GM19239 (cell line): ENCODE results near the gene GAK.

Source experiments
- DNase-seq: peaks from one replicate; pipeline ENCODE4 v3.0.0; 2011; ENCODE audit warnings: low spot score; ENCODE audit not compliant: insufficient read length
- FAIRE-seq: peaks from 2 replicates; lab custom pipeline; 2011; peaks lifted over from hg19 to GRCh38; lab: Jason Lieb, UNC

GAK gene

DNA sequence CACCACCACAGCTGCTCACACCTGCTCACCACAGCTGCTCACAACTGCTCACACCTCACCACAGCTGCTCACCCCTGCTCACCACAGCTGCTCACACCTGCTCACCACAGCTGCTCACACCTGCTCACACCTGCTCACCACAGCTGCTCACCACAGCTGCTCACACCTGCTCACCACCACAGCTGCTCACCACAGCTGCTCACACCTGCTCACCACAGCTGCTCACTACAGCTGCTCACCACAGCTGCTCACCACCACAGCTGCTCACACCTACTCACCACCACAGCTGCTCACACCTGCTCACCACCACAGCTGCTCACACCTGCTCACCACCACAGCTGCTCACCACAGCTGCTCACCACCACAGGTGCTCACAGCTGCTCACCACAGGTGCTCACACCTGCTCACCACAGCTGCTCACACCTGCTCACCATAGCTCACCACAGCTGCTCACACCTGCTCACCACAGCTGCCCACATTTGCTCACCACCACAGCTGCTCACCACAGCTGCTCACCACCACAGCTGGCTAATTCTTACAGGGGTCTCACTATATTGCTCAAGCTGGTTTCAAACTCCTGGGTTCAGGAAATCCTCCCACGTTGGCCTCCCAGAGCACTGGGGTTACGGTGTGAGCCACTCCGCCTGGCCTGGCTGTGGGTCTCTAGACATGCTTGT lies 75.8 kb downstream of the GAK start:
- FAIRE-seq: no peak
- DNase-seq: no peak

DNA sequence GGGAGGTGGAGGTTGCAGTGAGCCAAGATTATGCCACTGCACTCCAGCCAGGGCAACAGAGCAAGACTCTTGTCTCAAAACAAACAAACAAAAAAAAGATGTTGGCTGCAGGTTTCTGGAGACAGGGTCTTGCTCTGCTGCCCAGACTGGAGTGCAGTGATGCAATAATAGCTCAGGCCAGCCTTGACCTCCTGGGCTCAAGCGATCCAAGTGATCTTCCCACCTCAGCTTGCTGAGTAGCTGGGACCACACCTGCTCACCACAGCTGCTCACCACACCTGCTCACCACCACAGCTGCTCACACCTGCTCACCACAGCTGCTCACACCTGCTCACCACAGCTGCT lies 76.3 kb downstream of the GAK start:
- DNase-seq (no peak), FAIRE-seq (no peak)

DNA sequence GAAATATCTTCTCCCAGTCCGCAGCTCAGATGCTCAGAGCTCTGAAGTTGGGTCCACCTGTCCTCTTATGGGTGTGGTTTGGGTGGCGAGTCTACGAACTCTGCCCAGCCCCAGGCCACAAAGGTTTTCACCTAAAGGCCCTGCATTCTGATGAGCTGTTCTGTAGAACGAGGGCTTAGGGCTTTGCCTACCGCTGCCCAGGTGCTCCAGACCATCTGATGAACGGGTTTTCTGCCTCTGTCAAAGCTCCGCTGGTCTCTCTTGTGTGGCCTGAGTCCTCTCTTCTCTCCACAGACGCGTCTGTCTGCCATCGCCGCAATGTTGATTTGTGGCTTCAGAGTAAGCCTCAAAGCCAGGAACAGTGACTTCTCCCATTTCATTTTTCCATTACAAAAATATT lies 77.8 kb downstream of the GAK start:
- no peak for DNase-seq
- FAIRE-seq: no peak

DNA sequence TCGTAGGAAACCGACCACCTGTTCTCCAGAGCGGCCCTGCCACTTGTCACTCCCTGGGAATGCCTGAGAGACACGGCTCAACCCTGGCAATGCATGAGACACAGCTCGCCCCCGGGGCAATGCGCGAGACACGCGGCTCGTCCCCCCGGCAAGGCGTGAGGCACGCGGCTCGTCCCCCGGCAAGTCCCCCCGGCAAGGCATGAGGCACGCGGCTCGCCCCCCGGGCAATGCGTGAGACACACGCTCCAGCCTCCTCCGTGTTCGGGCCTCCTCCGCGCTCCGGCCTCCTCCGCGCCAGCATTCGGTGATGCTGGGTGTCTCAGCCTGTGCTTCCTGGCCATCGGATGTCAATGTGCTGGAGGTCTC lies 78.7 kb downstream of the GAK start:
- DNase-seq (no peak), FAIRE-seq (no peak)

DNA sequence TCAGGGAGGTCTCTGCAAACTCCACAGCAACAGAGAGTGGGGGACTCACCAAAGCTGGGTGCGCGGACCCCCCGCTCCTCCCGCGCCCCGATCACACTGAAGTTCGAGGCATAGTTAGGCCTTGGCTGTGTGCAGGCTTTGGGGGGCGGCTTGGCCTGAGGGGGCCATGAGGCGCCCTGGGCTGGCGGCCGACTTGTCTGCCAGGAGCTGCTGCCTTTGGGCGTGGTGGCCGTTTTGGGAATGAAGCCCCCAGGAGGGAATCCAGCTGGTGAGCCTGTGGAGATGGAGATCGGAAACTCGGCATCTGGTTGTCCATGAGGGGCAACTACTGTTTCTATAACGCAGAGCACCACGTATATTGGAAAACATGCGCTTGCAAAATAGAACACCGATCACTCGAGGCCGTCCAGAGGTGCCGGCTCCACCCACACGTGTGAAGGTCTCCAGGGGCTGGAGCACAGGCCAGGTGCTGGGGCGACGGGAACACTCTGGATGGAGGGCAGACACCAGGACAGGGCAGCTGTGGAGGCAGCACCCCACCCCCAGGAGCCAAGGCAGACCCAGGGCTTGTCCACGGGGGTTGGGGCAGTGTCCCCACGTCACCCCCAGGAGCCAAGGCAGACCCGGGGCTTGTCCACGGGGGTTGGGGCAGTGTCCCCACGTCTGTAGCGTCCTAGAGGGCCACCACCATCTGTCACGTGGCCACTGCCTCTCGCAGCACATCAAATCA lies 80.2 kb downstream of the GAK start:
- DNase-seq (no peak), FAIRE-seq (no peak)

DNA sequence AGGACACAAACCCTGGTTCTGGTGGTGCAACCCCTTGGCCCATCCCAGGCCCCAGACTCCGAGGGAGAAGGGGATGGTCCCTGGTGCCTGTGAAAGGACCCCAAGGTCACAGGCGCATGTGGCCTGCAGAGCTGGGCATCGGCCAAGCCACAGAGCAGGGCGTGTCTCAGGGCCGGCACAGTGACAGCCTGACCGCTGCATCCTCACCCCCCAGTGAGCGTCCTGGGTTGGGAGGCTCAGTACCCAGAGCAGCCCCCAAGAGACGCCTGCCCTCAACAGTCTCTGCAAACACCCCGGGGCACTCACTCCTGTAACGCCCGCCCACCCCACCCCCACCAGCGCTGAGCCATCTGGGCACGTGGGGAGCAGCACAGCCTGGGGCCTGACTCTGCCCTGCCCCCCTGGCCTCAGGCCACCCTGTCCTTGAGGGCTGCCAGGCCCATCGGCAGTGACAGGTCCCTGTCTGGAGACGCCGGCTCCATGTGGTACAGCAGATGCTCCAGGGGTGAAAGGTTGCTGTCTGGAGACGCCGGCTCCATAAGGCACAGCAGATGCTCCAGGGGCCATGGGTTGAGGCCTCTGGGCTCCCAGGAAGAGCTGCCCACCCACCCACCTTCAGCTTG lies 81.7 kb downstream of the GAK start:
- no peak for DNase-seq
- FAIRE-seq: no peak

DNA sequence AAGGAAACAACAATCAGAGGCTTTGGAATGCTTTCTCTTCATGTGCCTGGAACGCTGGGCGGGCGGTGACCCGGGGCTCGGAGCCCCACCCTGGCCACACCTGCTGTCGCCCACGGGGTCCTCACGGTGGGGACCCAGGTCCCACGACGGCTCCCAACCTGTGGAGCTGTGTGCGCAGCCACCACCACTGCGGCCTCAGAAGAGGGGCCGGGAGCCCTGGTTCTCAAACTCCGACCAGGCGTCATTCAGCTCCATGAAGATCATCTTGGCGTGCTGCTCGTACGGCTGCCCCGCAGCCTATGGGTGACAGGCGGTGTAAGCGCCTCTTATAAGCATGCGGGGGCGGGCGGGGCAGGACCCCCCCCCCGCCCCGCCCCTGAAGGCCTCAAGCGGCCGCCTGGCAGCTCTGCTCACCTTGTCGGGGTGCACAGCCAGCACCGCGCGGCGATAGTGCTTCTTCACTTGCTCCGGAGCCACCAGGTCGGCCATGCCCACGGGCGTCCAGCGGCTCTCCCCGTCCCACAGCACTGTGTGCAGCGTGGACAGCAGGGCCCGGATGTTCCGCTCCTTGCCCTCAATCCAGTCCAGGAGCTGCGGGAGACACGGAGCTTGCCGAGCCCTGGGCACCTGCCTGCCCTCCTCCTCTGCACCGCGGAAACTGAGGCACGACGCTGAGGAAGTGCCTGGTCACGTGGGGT lies 82.5 kb downstream of the GAK start:
- no peak for DNase-seq

DNA sequence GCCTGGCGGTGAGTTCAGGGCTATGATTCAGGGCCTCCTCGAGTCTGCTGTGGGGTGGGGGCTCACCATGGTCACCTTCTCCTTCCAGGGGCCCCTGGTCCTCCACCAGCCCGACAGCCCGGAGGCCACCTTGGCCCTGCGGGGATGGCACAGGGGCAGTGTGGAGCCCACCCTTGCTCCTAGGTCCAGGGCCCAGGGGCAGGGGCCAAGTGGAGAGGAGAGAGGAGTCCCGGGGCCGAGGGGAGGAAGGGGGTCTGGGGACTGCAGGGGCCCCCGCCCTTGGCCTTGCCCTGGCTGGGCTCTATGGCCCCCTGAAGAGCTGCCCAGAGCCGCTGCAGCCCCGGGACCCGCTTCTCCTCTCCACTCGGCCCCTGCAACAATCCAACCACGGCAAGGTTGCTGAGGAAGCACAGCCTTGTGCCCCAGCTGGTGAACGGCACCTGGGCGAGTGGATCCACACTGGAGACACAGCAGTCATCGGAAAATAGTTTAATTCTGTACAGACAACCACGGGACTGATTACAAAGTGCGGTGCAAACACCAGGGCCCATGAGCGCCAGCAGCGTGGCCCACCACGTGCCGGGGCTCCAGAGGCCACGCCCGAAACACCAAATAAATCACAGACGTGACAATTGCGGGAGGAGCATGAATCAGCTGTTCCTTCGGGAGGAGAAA lies 83.2 kb downstream of the GAK start:
- FAIRE-seq (no peak), DNase-seq (no peak)

More for the DNA sequence above, 82.5 kb downstream of the GAK start:
- no peak for FAIRE-seq

DNA sequence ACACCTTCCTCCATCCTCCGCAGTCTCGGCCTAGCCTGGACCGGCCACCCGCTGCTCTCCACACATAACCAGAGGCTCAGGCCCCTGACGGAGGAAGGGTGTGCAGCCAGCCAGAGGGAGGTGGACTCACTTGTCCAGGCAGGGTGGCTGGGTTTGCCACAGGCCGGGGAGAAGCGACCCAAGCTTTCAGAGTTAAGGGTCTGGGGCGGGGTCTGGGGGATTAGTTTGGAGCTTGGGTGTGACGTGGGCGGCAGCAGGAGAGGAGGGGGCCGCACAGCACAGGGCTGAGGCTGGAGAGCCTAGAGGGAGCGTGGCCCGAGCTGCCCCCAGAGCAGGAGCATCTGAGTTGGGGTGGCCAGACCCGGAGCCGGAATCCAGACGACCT lies 83.8 kb downstream of the GAK start:
- no peak for DNase-seq
- FAIRE-seq: no peak

DNA sequence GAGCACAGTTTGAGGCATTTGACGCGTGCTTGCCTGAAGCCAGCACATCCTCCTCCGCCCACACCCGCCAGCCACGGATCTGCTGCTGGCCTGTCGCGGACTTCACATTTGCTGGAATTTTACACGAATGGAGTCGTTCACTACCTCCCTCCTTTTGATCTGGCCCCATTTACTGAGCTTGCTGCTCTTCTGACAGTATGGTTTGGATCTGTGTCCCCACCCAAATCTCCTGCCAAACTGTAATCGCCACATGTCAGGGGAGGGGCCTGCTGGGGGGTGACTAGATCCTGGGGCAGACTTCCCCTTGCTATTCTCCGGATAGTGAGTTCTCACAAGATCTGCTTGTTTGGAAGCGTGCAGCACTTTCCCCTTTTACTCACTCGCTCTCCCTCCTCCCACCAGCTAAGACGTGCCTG lies 86.3 kb downstream of the GAK start:
- FAIRE-seq (no peak), DNase-seq (no peak)

DNA sequence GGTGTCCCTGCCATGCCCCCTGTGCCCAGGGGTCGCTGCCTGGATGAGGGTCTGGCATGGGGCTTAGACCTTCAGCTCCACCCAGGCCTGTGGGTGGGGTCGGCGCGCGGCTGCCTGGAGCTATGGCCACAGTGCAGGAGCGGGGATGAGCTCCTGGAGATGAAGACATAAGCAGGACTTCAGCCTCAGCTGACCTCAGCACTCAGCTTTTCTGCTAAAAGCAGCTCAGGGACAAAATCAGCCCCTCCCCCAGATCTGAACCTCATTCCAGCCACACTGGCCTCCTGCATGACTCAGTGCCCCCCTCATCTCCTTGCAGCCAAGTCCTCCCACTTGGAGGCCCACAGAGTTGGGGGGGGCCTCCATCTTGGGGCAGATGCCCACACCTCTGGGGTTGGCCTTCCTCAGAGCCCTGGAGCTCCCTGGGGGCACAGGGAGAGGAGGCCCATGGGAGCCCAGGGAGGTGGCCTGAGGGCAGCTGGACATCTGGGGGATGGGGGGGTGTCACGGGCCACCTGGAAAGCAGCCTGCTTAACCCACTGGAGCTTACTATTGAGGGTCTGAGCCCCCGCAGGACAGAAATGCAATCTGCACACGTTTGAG lies 86.8 kb downstream of the GAK start:
- FAIRE-seq (no peak), DNase-seq (no peak)

DNA sequence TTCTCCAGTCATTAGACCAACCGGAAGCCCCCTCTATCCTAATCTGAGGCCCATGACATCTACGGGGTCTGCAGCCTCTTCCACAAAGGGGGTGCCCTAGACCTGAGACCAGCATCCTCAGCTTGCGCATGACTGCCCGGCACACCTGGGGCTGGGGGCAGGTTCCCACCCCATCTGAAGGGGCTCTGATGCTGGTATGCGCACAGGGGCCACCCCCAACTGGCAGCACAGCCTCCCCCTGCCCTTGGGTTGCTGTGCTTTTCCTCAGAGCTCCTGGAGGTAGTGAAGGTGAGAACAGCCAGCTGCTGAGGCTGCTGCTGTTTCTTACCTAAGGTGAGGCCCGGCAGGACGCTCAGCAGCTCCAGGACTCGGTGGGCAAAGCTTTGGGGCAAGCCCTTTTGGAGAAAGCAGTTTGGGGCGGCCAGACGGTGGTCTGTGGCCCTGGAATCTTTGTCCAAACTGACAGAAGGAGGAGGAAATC lies 87.3 kb downstream of the GAK start:
- no peak for FAIRE-seq
- no peak for DNase-seq

DNA sequence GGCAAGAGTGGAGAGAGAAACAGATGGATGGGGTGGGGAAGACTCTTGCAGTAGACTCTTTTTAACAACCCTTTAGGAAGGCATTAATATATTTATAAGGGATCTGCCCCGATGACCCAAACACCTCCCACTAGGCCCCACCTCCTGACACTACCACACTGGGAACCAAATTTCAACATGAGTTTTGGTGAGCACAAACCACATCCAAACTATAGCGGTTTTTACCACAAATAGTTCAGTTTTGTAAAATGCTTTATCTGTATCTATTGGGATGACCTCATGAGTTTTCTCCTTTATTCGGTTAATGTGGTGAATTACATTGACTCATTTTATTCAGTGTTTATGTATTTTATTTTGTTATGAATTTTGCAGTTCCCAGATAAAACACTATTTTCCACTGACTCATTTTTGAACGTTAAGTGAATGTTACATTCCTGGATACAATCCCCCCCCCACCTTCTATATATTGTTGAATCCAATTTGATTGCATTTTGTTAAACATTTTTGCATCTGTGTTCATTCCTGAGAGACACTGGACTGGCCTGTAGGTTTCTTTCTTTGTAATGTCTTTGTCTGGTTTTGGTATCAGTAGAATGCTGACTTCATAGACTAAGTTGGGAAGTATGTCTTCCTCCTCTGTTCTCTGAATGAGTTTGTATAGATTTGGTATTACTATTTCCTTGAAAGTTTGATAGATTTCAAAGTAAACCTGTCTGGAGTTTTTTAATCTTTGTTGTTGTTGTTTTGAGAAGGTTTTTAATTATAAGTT lies 92.3 kb downstream of the GAK start:
- DNase-seq (no peak), FAIRE-seq (no peak)

DNA sequence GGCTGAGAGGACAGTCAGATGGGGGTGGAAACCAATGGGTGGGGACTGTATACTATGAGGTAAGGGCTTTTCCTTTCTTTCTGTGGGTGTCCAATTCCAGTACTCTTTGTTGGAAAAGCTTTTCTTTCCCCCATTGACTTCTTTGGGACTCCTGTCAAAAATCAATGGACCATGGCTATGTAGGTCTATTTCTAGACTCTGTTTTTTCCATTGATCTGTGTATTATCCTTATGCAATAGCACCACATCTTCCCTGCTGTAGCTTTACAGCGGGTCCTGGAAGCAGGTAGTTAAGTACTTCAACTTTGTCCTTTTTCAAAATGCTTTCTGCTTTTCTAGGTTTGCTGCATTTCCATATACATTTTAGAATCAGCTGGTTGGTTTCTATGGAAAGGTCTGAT lies 94.3 kb downstream of the GAK start:
- DNase-seq (no peak), FAIRE-seq (no peak)

DNA sequence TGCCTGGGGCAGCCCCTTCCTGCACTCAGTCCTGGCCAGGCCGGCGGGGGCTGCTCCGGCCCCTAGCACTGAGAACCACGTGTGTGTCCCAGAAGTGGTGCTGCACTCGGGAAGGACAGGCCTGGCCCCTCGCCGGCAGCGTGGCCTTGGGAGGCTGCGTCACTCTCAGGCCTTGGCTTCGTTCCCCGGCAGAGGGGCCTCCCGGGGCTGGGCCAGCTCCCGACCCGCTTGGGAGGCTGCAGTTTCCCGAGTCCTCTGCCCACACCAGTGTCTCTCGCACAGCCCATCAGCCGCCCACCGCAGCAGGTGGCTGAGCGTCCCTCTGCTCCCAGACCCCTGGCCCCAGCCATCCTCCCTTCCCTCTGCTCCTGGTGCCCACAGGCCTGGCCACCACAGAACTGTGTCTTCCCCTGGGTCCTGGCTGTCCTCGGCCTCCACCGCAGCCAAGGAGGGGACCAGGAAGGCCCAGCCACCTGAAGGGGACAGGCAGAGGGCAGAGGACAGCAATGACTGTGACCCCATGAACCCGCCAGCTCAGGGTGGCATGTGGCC lies 95.3 kb downstream of the GAK start:
- no peak for DNase-seq
- no peak for FAIRE-seq

DNA sequence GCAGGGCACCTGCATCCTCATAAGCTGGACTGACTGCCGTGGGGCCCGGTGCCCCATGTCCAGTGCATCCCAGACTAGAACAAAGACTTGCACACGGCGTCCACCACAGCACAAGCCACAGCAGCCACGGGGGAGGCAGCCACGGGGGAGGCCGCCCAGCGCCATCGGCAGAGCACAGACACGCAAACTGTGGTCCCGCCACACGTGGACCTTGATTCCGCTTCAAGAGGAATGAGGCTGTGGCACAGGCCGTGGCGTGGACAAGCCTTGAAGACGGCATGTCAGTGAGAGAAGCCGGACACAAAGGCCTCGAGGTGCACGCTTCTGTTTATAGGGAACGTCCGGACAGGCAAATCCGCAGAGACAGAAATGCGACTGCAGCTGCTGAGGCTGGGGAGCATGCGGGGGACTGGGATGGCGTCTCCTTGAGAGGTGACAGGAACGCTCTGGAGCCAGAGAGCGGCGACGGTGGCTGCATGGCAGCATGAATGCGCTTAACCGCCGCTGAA lies 96.1 kb downstream of the GAK start:
- FAIRE-seq: no peak
- DNase-seq: no peak

DNA sequence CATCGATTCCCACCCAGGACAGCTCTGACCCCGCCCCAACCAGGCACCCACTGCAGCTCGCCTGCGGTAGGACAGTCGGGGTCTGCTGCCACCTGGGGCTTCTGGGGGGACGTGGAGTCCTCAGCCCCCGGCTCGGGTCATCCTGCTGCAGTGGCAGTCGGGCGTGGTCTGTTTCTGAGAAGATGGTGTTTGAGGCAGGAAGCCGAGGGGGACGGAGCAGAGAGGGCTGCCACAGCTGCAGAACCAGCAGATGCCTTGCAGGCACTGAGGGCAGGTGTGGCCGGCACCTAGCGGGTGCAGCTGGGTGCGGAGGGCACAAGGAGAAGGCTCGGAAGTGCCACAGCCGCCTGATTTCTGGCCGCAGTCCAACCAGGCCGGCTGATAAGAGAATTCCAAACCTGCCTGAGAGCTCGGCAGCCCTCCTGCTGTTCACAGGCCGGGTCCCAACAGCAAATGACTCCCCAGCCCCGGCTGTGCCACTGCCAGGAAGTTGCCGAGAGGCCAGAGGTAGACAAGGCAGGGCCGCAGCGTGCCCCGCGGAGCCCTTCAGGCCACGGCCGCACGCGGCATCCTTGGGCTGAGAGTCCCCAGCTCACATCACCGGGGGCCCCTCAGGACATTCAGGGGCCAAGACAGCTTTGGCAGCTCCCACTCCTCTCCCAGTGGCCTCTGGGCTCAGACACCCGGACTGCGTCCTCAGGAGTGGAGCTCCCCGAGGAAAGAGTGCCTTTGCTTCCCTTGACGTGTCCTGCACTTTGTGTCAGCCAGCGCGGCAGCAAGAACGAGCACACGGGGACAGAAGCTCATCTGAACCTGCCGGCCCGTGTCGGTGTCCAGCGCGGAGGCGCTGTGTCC lies 96.7 kb downstream of the GAK start:
- FAIRE-seq (no peak), DNase-seq (no peak)
